Colonic mucosa (tissue), 4 donors: ENCODE data around the gene IL1R1. TPM values are rescaled to one million over a fixed set of nuclear protein-coding genes. Genes with fewer than 3 reads are reported as not detected.

Source experiments
- DNase-seq: peaks from one replicate; pipeline ENCODE4 v3.0.0-alpha.2; 2020
- H3K27ac ChIP-seq: fragments of 200-600 bp; one replicate; pipeline ENCODE4 v1.8.0; 2021
- H3K27me3 ChIP-seq: fragments of 200-600 bp; one replicate; pipeline ENCODE4 v1.8.0; 2021
- H3K36me3 ChIP-seq: fragments of 200-600 bp; one replicate; pipeline ENCODE4 v1.8.0; 2021
- H3K4me1 ChIP-seq: fragments of 200-600 bp; one replicate; pipeline ENCODE4 v1.8.0; 2021; ENCODE audit warnings: mild to moderate bottlenecking
- H3K4me3 ChIP-seq: fragments of 200-600 bp; one replicate; pipeline ENCODE4 v1.8.0; 2021
- H3K9ac ChIP-seq, 2 donors: one replicate each; pipeline ENCODE4 v1.7.0; 2013; ENCODE audit warnings: control low read depth in 2 of 2, low read depth in 2 of 2, low read length in 2 of 2
- H3K9me3 ChIP-seq: fragments of 200-600 bp; one replicate; pipeline ENCODE4 v1.8.0; 2021
- intact Hi-C: fragments of 100-400 bp; cut with DNase I; formaldehyde crosslinking; loops from one replicate; pipeline ENCODE4 v1.14.1; 2022
- total RNA-seq, 2 donors: library from RNA; stranded (reverse); fragmentation: NEBNext Ultra II Directional in 1 of 2; extraction: Animal tissue kit (Norgen Biotek cat#: 25700) in 1 of 2; gene quantifications; one replicate each; pipeline ENCODE4 v1.2.1, GENCODE V29; 2021
- TF ChIP-seq, protein P1 (sequence below): fragments of 200-600 bp; IDR thresholded peaks from one replicate; pipeline ENCODE4 v1.8.0; 2022; ENCODE audit warnings: antibody characterized with exemption, mild to moderate bottlenecking
- donor health status: healthy.
- donor health status: DM: no; HTN: no; CAD: no.
- donor health status: DM: no; HTN: no; CAD: no.

Gene IL1R1, protein sequence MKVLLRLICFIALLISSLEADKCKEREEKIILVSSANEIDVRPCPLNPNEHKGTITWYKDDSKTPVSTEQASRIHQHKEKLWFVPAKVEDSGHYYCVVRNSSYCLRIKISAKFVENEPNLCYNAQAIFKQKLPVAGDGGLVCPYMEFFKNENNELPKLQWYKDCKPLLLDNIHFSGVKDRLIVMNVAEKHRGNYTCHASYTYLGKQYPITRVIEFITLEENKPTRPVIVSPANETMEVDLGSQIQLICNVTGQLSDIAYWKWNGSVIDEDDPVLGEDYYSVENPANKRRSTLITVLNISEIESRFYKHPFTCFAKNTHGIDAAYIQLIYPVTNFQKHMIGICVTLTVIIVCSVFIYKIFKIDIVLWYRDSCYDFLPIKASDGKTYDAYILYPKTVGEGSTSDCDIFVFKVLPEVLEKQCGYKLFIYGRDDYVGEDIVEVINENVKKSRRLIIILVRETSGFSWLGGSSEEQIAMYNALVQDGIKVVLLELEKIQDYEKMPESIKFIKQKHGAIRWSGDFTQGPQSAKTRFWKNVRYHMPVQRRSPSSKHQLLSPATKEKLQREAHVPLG
- 10 to 100 TPM; 13.9 to 23.9 TPM for total RNA-seq

DNA sequence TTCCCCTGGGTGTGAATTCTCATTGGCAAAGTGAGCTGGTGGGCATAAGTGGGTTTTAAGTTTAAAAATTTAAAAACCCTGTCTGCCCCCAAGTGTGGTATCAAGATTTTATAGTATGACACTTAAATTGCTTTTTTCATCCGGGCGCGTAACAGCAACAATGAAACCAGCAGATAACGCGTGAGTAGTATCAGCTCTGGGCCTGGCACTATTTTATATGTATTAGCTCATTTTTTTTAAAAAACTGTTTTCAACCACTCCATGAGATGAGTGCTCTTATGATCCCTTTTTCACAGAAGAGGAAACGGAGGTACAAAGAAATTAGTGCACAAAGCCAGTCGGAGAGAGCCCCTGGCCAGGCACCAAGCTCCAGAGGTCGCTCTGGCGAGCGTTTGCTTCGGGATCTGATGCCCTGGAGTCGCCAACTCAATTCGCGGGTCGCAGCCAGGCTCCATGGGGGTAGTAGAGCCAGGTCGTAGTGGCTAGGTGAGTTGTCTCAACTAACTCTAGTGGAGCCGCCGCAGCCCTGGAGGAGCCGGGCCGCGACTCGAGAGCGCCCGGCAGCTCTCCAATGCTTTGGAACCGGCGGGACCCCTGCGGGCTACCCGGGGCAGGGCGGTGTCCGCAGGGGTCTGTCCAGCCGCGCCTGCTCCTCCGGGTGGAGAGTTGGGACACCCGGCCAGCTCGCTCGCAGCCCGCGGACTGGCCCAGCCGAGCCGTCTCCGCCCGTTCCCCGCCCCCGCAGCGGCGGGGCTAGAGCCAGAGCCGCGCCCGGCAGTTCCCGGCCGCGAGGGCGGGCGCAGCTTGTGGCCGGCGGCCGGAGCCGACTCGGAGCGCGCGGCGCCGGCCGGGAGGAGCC, at the start of gene IL1R1:
IL1R1 (plus strand) TSS at position 777 of the 859 bp plus-strand sequence. CDS start 14,979 bp downstream, outside the sequence.
- Histone ChIP-seq H3K9me3 (no peaks in the 10 kb centered on the region), H3K9ac (peak within 1 kb of the TSS; percentile 85 to 87), H3K36me3 (no peaks in the 10 kb centered on the region), H3K4me1 (no peaks in the 10 kb centered on the region), H3K27me3 (no peaks in the 10 kb centered on the region), H3K4me3 (peak within 1 kb of the TSS; percentile 63), H3K27ac (peak within 1 kb of the TSS; percentile 73)
- intact Hi-C loops: no loop called here
- peak; percentile 79 for DNase-seq
- TF ChIP-seq, protein P1, sequence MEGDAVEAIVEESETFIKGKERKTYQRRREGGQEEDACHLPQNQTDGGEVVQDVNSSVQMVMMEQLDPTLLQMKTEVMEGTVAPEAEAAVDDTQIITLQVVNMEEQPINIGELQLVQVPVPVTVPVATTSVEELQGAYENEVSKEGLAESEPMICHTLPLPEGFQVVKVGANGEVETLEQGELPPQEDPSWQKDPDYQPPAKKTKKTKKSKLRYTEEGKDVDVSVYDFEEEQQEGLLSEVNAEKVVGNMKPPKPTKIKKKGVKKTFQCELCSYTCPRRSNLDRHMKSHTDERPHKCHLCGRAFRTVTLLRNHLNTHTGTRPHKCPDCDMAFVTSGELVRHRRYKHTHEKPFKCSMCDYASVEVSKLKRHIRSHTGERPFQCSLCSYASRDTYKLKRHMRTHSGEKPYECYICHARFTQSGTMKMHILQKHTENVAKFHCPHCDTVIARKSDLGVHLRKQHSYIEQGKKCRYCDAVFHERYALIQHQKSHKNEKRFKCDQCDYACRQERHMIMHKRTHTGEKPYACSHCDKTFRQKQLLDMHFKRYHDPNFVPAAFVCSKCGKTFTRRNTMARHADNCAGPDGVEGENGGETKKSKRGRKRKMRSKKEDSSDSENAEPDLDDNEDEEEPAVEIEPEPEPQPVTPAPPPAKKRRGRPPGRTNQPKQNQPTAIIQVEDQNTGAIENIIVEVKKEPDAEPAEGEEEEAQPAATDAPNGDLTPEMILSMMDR: no peak

DNA sequence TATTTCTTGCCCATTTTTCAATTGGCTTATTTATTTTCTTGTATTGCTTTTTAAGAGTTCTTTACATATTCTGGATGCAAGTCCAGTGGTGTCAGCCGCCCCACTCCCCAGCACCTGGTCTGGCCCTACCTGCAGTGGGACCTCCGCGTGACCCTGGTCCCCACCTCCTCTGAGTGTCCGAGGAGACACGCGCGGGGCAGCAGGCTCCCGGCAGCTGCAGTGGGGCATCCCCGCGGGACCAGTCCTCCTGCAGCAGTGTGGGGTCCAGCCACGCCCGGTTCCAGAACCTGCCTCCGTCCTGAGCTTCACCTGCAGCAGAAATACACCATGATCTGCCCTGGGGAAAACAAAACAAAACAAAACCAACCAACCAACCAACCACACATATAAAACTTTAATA, 48.9 kb upstream of the IL1R1 start:
- no peak overlapping the region for H3K27ac ChIP-seq
- no peaks in the 10 kb centered on the region for H3K27me3 ChIP-seq
- intact Hi-C loops: no loop called here
- no peak overlapping the region for H3K4me3 ChIP-seq
- no peaks in the 10 kb centered on the region for H3K9me3 ChIP-seq
- H3K9ac ChIP-seq: no peak overlapping the region
- DNase-seq: no peak
- H3K4me1 ChIP-seq: no peaks in the 10 kb centered on the region
- TF ChIP-seq, protein P1: no peak
- H3K36me3 ChIP-seq: no peaks in the 10 kb centered on the region

DNA sequence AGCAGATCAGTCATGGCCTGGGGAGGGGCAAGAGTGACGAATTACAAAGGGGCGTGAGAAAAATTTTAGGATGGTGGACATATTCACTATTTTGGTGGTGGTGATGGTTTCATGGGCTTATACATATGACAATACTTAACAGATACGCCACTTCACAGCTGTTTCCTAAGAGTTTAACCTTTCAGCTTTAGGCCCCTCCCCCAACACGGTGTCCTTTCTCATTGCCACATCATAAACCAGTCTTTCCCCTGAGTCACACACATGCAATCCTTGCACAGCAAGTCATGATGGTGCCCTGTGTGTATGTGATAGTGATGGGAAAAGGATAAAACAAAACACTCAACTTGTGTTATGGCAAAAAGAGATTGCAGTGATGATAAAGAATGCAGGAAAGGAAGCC, 47.6 kb upstream of the IL1R1 start:
- no peaks in the 10 kb centered on the region for H3K4me1 ChIP-seq
- H3K27ac ChIP-seq: no peak overlapping the region
- no peak overlapping the region for H3K4me3 ChIP-seq
- H3K36me3 ChIP-seq: no peaks in the 10 kb centered on the region
- H3K9ac ChIP-seq: no peak overlapping the region
- no peaks in the 10 kb centered on the region for H3K27me3 ChIP-seq
- peak; percentile 67 for DNase-seq
- H3K9me3 ChIP-seq: no peaks in the 10 kb centered on the region
- intact Hi-C loops: no loop called here
- TF ChIP-seq, protein P1: no peak

DNA sequence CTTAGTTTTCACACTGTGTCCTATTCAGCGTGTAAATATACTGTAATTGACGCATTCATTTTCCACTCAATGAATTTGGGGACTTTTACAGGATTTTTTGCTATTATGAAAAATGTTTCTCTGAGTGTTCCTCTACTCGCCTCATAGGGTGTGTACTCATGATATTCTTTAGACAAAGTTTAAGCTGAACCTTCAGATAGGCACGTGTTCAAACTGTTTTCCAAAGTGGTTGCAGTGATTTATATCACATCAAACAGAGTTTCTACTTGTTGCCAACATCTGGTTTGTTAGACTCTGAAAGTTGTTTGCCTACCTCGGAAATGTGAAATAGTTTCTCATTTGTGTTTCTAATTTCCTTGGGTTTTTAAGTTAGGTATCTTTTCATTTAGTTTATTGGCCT, 46.4 kb upstream of the IL1R1 start:
- H3K9ac ChIP-seq: no peak overlapping the region
- no peaks in the 10 kb centered on the region for H3K4me1 ChIP-seq
- no peaks in the 10 kb centered on the region for H3K27me3 ChIP-seq
- TF ChIP-seq, protein P1: no peak
- intact Hi-C loops: no loop called here
- H3K36me3 ChIP-seq: no peaks in the 10 kb centered on the region
- no peak for DNase-seq
- no peak overlapping the region for H3K4me3 ChIP-seq
- no peaks in the 10 kb centered on the region for H3K9me3 ChIP-seq
- no peak overlapping the region for H3K27ac ChIP-seq

DNA sequence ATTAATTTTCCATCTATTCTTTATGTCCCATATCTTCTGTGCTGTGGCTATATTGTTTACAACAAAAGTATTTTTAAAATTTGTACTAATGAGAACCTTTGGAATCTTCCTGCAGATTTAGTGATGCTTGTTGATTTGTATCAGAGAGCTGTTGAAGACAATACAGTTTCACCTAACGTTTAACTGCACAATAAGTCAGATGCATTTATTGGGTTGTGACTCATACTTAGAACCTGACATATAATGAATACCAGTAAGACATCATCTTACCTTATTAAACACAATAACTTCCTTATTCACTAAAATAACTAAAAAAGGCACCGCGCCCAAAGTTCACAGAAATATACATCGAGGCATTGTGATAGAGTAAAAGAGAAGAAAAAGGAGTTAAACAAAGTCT, 43.8 kb upstream of the IL1R1 start:
- no peak overlapping the region for H3K27ac ChIP-seq
- no peak overlapping the region for H3K9ac ChIP-seq
- TF ChIP-seq, protein P1: no peak
- no peak for DNase-seq
- H3K9me3 ChIP-seq: no peaks in the 10 kb centered on the region
- no peaks in the 10 kb centered on the region for H3K27me3 ChIP-seq
- H3K36me3 ChIP-seq: no peaks in the 10 kb centered on the region
- no peaks in the 10 kb centered on the region for H3K4me1 ChIP-seq
- intact Hi-C loops: no loop called here
- H3K4me3 ChIP-seq: no peak overlapping the region
